H1 (cell line): ENCODE data around the gene HJURP. TPM values are rescaled to one million over a fixed set of nuclear protein-coding genes. Genes with fewer than 3 reads are reported as not detected.

ENCODE experiments used
- ASH2L ChIP-seq: fragments of 200-600, 300-600 bp; sonication (generic); IDR thresholded peaks from one replicate; pipeline ENCODE4 v1.7.1; 2017; ENCODE audit warnings: low read length
- BACH1 ChIP-seq: IDR thresholded peaks from 2 replicates; pipeline ENCODE4 v1.6.1; 2012; ENCODE audit warnings: low read length, improper control_type of control experiment
- GABPA ChIP-seq: IDR thresholded peaks from 2 replicates; pipeline ENCODE4 v1.6.1; 2011; ENCODE audit warnings: mild to moderate bottlenecking, low read length, moderate library complexity, borderline replicate concordance; ENCODE audit not compliant: insufficient read depth
- polyA plus RNA-seq, 7 experiments: library from polyadenylated mRNA; depleted of rRNA in 3 of 7; stranded (reverse) in 5 of 7; unstranded in 2 of 7; fragments of >200 nt in 5 of 7; fragments of 200-250 nt in 2 of 7; gene quantifications; 1 replicate in 5 of 7; 2 replicates in 1 of 7; 4 replicates in 1 of 7; pipeline versions ENCODE4 v1.2.1 to v1.2.3, GENCODE V29; 2011 to 2013; ENCODE audit warnings: missing spikeins in 2 of 7, mixed read lengths in 2 of 7
- total RNA-seq: library from RNA; stranded (reverse); fragmentation: NEBNext Ultra II Directional; extraction: Animal tissue kit (Norgen Biotek cat#: 25700); gene quantifications from 2 replicates; pipeline ENCODE4 v1.2.1, GENCODE V29; 2021
- TF ChIP-seq, protein P1 (sequence below): fragments of 300-600 bp; sonication (generic); IDR thresholded peaks from 2 replicates; pipeline ENCODE4 v1.7.1; 2012; ENCODE audit warnings: low read length, moderate library complexity, mild to moderate bottlenecking, inconsistent platforms; ENCODE audit not compliant: insufficient replicate concordance

The HJURP gene
- total and polyA plus RNA-seq, 2 of the 8 experiments (the other 6 are each of a cell fraction or from before 2014, with no cell fraction given) = 49.3 to 60.5 TPM

GRCh38 chr2:233901884-233902283 is 47.5 kb upstream of the HJURP start (continued):
- TF ChIP-seq, protein P1, sequence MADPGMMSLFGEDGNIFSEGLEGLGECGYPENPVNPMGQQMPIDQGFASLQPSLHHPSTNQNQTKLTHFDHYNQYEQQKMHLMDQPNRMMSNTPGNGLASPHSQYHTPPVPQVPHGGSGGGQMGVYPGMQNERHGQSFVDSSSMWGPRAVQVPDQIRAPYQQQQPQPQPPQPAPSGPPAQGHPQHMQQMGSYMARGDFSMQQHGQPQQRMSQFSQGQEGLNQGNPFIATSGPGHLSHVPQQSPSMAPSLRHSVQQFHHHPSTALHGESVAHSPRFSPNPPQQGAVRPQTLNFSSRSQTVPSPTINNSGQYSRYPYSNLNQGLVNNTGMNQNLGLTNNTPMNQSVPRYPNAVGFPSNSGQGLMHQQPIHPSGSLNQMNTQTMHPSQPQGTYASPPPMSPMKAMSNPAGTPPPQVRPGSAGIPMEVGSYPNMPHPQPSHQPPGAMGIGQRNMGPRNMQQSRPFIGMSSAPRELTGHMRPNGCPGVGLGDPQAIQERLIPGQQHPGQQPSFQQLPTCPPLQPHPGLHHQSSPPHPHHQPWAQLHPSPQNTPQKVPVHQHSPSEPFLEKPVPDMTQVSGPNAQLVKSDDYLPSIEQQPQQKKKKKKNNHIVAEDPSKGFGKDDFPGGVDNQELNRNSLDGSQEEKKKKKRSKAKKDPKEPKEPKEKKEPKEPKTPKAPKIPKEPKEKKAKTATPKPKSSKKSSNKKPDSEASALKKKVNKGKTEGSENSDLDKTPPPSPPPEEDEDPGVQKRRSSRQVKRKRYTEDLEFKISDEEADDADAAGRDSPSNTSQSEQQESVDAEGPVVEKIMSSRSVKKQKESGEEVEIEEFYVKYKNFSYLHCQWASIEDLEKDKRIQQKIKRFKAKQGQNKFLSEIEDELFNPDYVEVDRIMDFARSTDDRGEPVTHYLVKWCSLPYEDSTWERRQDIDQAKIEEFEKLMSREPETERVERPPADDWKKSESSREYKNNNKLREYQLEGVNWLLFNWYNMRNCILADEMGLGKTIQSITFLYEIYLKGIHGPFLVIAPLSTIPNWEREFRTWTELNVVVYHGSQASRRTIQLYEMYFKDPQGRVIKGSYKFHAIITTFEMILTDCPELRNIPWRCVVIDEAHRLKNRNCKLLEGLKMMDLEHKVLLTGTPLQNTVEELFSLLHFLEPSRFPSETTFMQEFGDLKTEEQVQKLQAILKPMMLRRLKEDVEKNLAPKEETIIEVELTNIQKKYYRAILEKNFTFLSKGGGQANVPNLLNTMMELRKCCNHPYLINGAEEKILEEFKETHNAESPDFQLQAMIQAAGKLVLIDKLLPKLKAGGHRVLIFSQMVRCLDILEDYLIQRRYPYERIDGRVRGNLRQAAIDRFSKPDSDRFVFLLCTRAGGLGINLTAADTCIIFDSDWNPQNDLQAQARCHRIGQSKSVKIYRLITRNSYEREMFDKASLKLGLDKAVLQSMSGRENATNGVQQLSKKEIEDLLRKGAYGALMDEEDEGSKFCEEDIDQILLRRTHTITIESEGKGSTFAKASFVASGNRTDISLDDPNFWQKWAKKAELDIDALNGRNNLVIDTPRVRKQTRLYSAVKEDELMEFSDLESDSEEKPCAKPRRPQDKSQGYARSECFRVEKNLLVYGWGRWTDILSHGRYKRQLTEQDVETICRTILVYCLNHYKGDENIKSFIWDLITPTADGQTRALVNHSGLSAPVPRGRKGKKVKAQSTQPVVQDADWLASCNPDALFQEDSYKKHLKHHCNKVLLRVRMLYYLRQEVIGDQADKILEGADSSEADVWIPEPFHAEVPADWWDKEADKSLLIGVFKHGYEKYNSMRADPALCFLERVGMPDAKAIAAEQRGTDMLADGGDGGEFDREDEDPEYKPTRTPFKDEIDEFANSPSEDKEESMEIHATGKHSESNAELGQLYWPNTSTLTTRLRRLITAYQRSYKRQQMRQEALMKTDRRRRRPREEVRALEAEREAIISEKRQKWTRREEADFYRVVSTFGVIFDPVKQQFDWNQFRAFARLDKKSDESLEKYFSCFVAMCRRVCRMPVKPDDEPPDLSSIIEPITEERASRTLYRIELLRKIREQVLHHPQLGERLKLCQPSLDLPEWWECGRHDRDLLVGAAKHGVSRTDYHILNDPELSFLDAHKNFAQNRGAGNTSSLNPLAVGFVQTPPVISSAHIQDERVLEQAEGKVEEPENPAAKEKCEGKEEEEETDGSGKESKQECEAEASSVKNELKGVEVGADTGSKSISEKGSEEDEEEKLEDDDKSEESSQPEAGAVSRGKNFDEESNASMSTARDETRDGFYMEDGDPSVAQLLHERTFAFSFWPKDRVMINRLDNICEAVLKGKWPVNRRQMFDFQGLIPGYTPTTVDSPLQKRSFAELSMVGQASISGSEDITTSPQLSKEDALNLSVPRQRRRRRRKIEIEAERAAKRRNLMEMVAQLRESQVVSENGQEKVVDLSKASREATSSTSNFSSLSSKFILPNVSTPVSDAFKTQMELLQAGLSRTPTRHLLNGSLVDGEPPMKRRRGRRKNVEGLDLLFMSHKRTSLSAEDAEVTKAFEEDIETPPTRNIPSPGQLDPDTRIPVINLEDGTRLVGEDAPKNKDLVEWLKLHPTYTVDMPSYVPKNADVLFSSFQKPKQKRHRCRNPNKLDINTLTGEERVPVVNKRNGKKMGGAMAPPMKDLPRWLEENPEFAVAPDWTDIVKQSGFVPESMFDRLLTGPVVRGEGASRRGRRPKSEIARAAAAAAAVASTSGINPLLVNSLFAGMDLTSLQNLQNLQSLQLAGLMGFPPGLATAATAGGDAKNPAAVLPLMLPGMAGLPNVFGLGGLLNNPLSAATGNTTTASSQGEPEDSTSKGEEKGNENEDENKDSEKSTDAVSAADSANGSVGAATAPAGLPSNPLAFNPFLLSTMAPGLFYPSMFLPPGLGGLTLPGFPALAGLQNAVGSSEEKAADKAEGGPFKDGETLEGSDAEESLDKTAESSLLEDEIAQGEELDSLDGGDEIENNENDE = no peak
- TF ChIP-seq ASH2L = no peak
- TF ChIP-seq BACH1 = no peak
- TF ChIP-seq GABPA = no peak
